A549 (cell line): Measurements from ENCODE around the gene MEGF9. TPM values are rescaled to one million over a fixed set of nuclear protein-coding genes. Genes with fewer than 3 reads are reported as not detected.

ENCODE experiments used
- ATAC-seq, 2 experiments: fragments of 200-7000 bp in 1 of 2; fragments of >200 bp in 1 of 2; cut with Nextera tagmentation in 1 of 2; cut with Tn5 transposase in 1 of 2; 3 replicates each; pipeline versions ENCODE4 v1.8.0 to v1.9.1; 2018 to 2020; ENCODE audit warnings: mild to moderate bottlenecking in 1 of 2, moderate library complexity in 1 of 2
- CTCF ChIA-PET: fragments of 300-600 bp; sonication (Branson Sonifier 250); formaldehyde crosslinking; extraction: SDS; loops from one replicate; lab custom pipeline; 2021; ENCODE audit warnings: antibody characterized with exemption, inconsistent platforms; lab: Yijun Ruan, JAX
- POLR2A ChIA-PET: fragments of 350-600 bp; formaldehyde crosslinking; extraction: SDS; loops from one replicate; lab custom pipeline; 2021; ENCODE audit warnings: antibody characterized with exemption, inconsistent platforms; lab: Yijun Ruan, JAX
- DNase-seq, 2 experiments: peaks; one replicate each; pipeline versions ENCODE4 v3.0.0 to v3.0.0-alpha.2; 2011 to 2016; ENCODE audit warnings: low read depth in 1 of 2, low spot score in 1 of 2
- FAIRE-seq: peaks from 2 replicates; lab custom pipeline; 2011; peaks lifted over from hg19 to GRCh38; lab: Jason Lieb, UNC
- H3K27ac ChIP-seq, 2 experiments: fragments of >200 bp; sonication (Bioruptor Twin); formaldehyde crosslinking; 3 replicates each; pipeline ENCODE4 v1.5.1; 2016 to 2017
- H3K4me1 ChIP-seq: fragments of >200 bp; sonication (Bioruptor Twin); formaldehyde crosslinking; 3 replicates; pipeline ENCODE4 v1.6.1; 2016
- H3K4me2 ChIP-seq: fragments of >200 bp; sonication (Bioruptor Twin); formaldehyde crosslinking; 3 replicates; pipeline ENCODE4 v1.6.1; 2016
- H3K4me3 ChIP-seq: fragments of >200 bp; sonication (Bioruptor Twin); formaldehyde crosslinking; 3 replicates; pipeline ENCODE4 v1.5.1; 2016
- H3K9me3 ChIP-seq: fragments of >200 bp; sonication (Bioruptor Twin); formaldehyde crosslinking; 3 replicates; pipeline ENCODE4 v1.6.1; 2016
- ATOH8 ChIP-seq: fragments of 250-450 bp; sonication (Bioruptor Pico); IDR thresholded peaks from 2 replicates; pipeline ENCODE4 v1.5.0; 2020; ENCODE audit warnings: low read depth, mild to moderate bottlenecking, moderate library complexity
- BCL3 ChIP-seq: fragments of >200 bp; sonication (Bioruptor Twin); formaldehyde crosslinking; IDR thresholded peaks from 3 replicates; pipeline ENCODE4 v1.6.1; 2016
- CBX2 ChIP-seq: fragments of 200-600 bp; sonication (generic); IDR thresholded peaks from 2 replicates; pipeline ENCODE4 v1.6.1; 2016; ENCODE audit warnings: low read depth, mild to moderate bottlenecking, borderline replicate concordance
- CBX8 ChIP-seq: fragments of 200-600 bp; sonication (generic); IDR thresholded peaks from 2 replicates; pipeline ENCODE4 v1.6.1; 2016
- CHD2 ChIP-seq: fragments of 150-350 bp; IDR thresholded peaks from 2 replicates; pipeline ENCODE4 v1.6.1; 2014; ENCODE audit warnings: low read length; ENCODE audit not compliant: partially characterized antibody
- CHD4 ChIP-seq: fragments of 200-600 bp; sonication (generic); IDR thresholded peaks from 2 replicates; pipeline ENCODE4 v1.6.1; 2016; ENCODE audit warnings: antibody characterized with exemption, mild to moderate bottlenecking, borderline replicate concordance
- ELK1 ChIP-seq: fragments of 150-350 bp; IDR thresholded peaks from 2 replicates; pipeline ENCODE4 v1.6.1; 2014; ENCODE audit warnings: low read depth, mild to moderate bottlenecking, low read length
- EP300 ChIP-seq, 2 experiments: fragments of >200 bp; sonication (Bioruptor Twin); formaldehyde crosslinking; IDR thresholded peaks; 2 replicates in 1 of 2; 3 replicates in 1 of 2; pipeline ENCODE4 v1.6.1; 2016 to 2017
- ESRRA ChIP-seq: fragments of 150-350 bp; IDR thresholded peaks from 2 replicates; pipeline ENCODE4 v1.6.1; 2014; ENCODE audit warnings: mild to moderate bottlenecking, low read length, borderline replicate concordance
- GATA3 ChIP-seq: IDR thresholded peaks from 2 replicates; pipeline ENCODE4 v1.6.1; 2012; ENCODE audit warnings: borderline replicate concordance
- HDAC2 ChIP-seq: fragments of 200-600 bp; sonication (generic); IDR thresholded peaks from 2 replicates; pipeline ENCODE4 v1.6.1; 2016
- HES2 ChIP-seq: fragments of >200 bp; sonication (Bioruptor Twin); formaldehyde crosslinking; IDR thresholded peaks from 2 replicates; pipeline ENCODE4 v1.6.1; 2016
- HEYL ChIP-seq: fragments of 250-450 bp; sonication (Bioruptor Pico); IDR thresholded peaks from 2 replicates; pipeline ENCODE4 v1.8.0; 2021; ENCODE audit warnings: mild to moderate bottlenecking, moderate library complexity
- HOXB13 ChIP-seq: fragments of 250-450 bp; sonication (Bioruptor Pico); IDR thresholded peaks from 2 replicates; pipeline ENCODE4 v1.5.0; 2020; ENCODE audit warnings: low read depth, mild to moderate bottlenecking, moderate library complexity
- HOXB5 ChIP-seq: fragments of 250-450 bp; sonication (Bioruptor Pico); IDR thresholded peaks from 2 replicates; pipeline ENCODE4 v1.5.0; 2020; ENCODE audit warnings: mild to moderate bottlenecking, moderate library complexity
- KDM5A ChIP-seq: fragments of 200-600 bp; sonication (generic); IDR thresholded peaks from 2 replicates; pipeline ENCODE4 v1.6.1; 2016; ENCODE audit warnings: antibody characterized with exemption, mild to moderate bottlenecking
- MAX ChIP-seq: IDR thresholded peaks from 2 replicates; pipeline ENCODE4 v1.6.1; 2012
- NPAS2 ChIP-seq: fragments of 250-450 bp; sonication (Bioruptor Pico); IDR thresholded peaks from 2 replicates; pipeline ENCODE4 v1.8.0; 2022; ENCODE audit warnings: mild to moderate bottlenecking, moderate library complexity, borderline replicate concordance
- PBX3 ChIP-seq: IDR thresholded peaks from 2 replicates; pipeline ENCODE4 v1.6.1; 2012
- PHF8 ChIP-seq: fragments of 200-600 bp; sonication (generic); IDR thresholded peaks from 2 replicates; pipeline ENCODE4 v1.6.1; 2016; ENCODE audit warnings: low read depth, mild to moderate bottlenecking, antibody characterized with exemption, moderate library complexity, borderline replicate concordance
- POLR2AphosphoS2 ChIP-seq: conservative IDR thresholded peaks from 2 replicates; pipeline ENCODE4 v1.6.1; 2012; ENCODE audit warnings: low read length, improper control_type of control experiment, inconsistent platforms
- RFX5 ChIP-seq: fragments of 450-650 bp; IDR thresholded peaks from 2 replicates; pipeline ENCODE4 v1.7.1; 2014; ENCODE audit warnings: antibody characterized with exemption, mild to moderate bottlenecking, moderate library complexity
- RNF2 ChIP-seq: fragments of 200-600 bp; sonication (generic); IDR thresholded peaks from 2 replicates; pipeline ENCODE4 v1.6.1; 2016; ENCODE audit warnings: low read depth, mild to moderate bottlenecking, antibody characterized with exemption, moderate library complexity, borderline replicate concordance
- SMC3 ChIP-seq: fragments of >200 bp; sonication (Bioruptor Twin); formaldehyde crosslinking; IDR thresholded peaks from 3 replicates; pipeline ENCODE4 v1.6.1; 2018; ENCODE audit warnings: inconsistent platforms
- SREBF2 ChIP-seq: fragments of 450-650 bp; IDR thresholded peaks from 2 replicates; pipeline ENCODE4 v1.6.1; 2014; ENCODE audit warnings: mild to moderate bottlenecking, moderate library complexity
- TFCP2L1 ChIP-seq: fragments of 250-450 bp; sonication (Bioruptor Pico); IDR thresholded peaks from 2 replicates; pipeline ENCODE4 v1.5.0; 2021; ENCODE audit warnings: mild to moderate bottlenecking
- TP53 ChIP-seq: fragments of 250-450 bp; sonication (Bioruptor Pico); IDR thresholded peaks from 2 replicates; pipeline ENCODE4 v1.5.0; 2021; ENCODE audit warnings: mild to moderate bottlenecking, moderate library complexity
- ZC3H11A ChIP-seq: fragments of 450-650 bp; IDR thresholded peaks from 2 replicates; pipeline ENCODE4 v1.6.1; 2014; ENCODE audit warnings: antibody characterized with exemption, mild to moderate bottlenecking
- ZSCAN20 ChIP-seq: fragments of 250-450 bp; sonication (Bioruptor Pico); IDR thresholded peaks from 2 replicates; pipeline ENCODE4 v1.8.0; 2022; ENCODE audit warnings: mild to moderate bottlenecking, moderate library complexity
- WGBS: methylation state at CpG from one replicate; pipeline ENCODE4 v1.1.6; 2017; ENCODE audit errors: missing lambda C conversion rate; 5-methylcytosine and 5-hydroxymethylcytosine counted together
- polyA plus RNA-seq, 4 experiments: library from polyadenylated mRNA; depleted of rRNA in 3 of 4; stranded (reverse); fragments of >200 nt; fragmentation: RNase III in 1 of 4; extraction: RNeasy Plus Mini Kit Qiagen cat#74134 plus additional on column Dnase treatment in 1 of 4; gene quantifications; 2 replicates in 3 of 4; 3 replicates in 1 of 4; pipeline ENCODE4 v1.2.3, GENCODE V29; 2011 to 2017

MEGF9 gene
- polyA plus RNA-seq, 2 of the 4 experiments (the other 2 are of a cell fraction) = 25.7 to 33.4 TPM

- CTCF ChIA-PET = interaction anchor here (1.3 to 3.6 kb wide), 3 partner anchors 7 to 96 kb away, joined by 5 to 17 read pairs (median 8); no protein-coding TSS in a partner anchor
- H3K27ac ChIP-seq = peak overlapping the region in 1 of 2 experiments; percentile 96; a peak in 3 of 6 replicates
- ATAC-seq (no peak), FAIRE-seq (no peak), DNase-seq (no peak)
- no peak overlapping the region for H3K4me2 ChIP-seq
- 93% methylated on average over 5 of the region's 5 CpGs for WGBS
- POLR2A ChIA-PET = no interaction called here
- no peak for TF ChIP-seq TP53 (CRISPR knock-in tag)
- TF ChIP-seq POLR2AphosphoS2 = no peak
- TF ChIP-seq, all 56 proteins: peak for 0
- Histone ChIP-seq H3K9me3 (no peaks in the 10 kb centered on the region), H3K4me1 (peaks cover 15% of the 10 kb centered on the region), H3K4me3 (no peak overlapping the region)
These were observed 2.2 kb upstream of the MEGF9 start for GRCh38 chr9:120716483-120716882.

- ATAC-seq = peak; percentile 2 to 41; a peak in 4 of 6 replicates
- H3K4me2 ChIP-seq = peak overlapping the region; percentile 95
- H3K9me3 ChIP-seq = no peaks in the 10 kb centered on the region
- peaks cover 19% of the 10 kb centered on the region for H3K4me1 ChIP-seq
- H3K4me3 ChIP-seq = peak overlapping the region; percentile 86
- POLR2A ChIA-PET = interaction anchor here (1.7 to 1.9 kb wide), 4 partner anchors 9 to 78 kb away, joined by 5 to 13 read pairs (median 10); partner anchors contain the start of gene FBXW2
- CTCF ChIA-PET = interaction anchor here (1.1 to 1.9 kb wide), 7 partner anchors 8 to 101 kb away, joined by 3 to 9 read pairs (median 5); no protein-coding TSS in a partner anchor
- no peak for FAIRE-seq
- peak overlapping the region; percentile 95 to 96 for H3K27ac ChIP-seq
- 10% methylated on average over 13 of the region's 14 CpGs for WGBS
- TF ChIP-seq ATOH8 (CRISPR knock-in tag) (no peak), EP300 (IDR thresholded peaks at IDR 0.05) (no peak), GATA3 (no peak), MAX (peak; percentile 4; the same call in 1 of the 2 replicates)
- TF ChIP-seq, all 56 proteins: peak for 1
- DNase-seq = peak; percentile 30 to 56
These were observed 1.2 kb upstream of the MEGF9 start for GRCh38 chr9:120715389-120715924.

GRCh38 chr9:120714846-120715388, 647 bp upstream of the MEGF9 start:
- peak overlapping the region; percentile 95 to 96 for H3K27ac ChIP-seq
- ChIA-PET CTCF (interaction anchor here (0.6 to 1.9 kb wide), 11 partner anchors 9 to 101 kb away, joined by 3 to 9 read pairs (median 3); no protein-coding TSS in a partner anchor), POLR2A (interaction anchor here (0.6 to 1.9 kb wide), 9 partner anchors 10 to 220 kb away, joined by 3 to 13 read pairs (median 5); partner anchors contain the start of gene FBXW2)
- no peak for DNase-seq
- no peaks in the 10 kb centered on the region for H3K9me3 ChIP-seq
- ATAC-seq = peak; percentile 0 to 12; a peak in 3 of 6 replicates
- no peak for FAIRE-seq
- H3K4me2 ChIP-seq = peak overlapping the region; percentile 95
- H3K4me1 ChIP-seq = peaks cover 19% of the 10 kb centered on the region
- 17% methylated on average over 13 of the region's 30 CpGs for WGBS
- H3K4me3 ChIP-seq = peak overlapping the region; percentile 86
- TF ChIP-seq NPAS2 (CRISPR knock-in tag) (no peak), ESRRA (no peak), PHF8 (no peak), CHD2 (no peak), HOXB13 (CRISPR knock-in tag) (no peak), SREBF2 (no peak), BCL3 (0 out of 3 replicates have a peak, but pooled peaks have one; percentile 9), ELK1 (no peak), RFX5 (no peak), CHD4 (peak; percentile 92; the same call in 1 of the 2 replicates), HDAC2 (peak; percentile 93), TP53 (CRISPR knock-in tag) (no peak), HES2 (no peak), PBX3 (no peak), KDM5A (no peak), ZSCAN20 (CRISPR knock-in tag) (no peak), HOXB5 (no peak), TFCP2L1 (CRISPR knock-in tag) (no peak), CBX2 (no peak), HEYL (CRISPR knock-in tag) (no peak), ZC3H11A (no peak), CBX8 (no peak), RNF2 (peak; percentile 40; the same call in 1 of the 2 replicates), SMC3 (no peak; the same call in 2 of the 3 replicates)
